ENCODE data around the gene HGS. TPM values are rescaled to one million over a fixed set of nuclear protein-coding genes. Genes with fewer than 3 reads are reported as not detected.

The HGS gene
- total RNA-seq, 1 donor from 2014 or later: 142 TPM

DNA sequence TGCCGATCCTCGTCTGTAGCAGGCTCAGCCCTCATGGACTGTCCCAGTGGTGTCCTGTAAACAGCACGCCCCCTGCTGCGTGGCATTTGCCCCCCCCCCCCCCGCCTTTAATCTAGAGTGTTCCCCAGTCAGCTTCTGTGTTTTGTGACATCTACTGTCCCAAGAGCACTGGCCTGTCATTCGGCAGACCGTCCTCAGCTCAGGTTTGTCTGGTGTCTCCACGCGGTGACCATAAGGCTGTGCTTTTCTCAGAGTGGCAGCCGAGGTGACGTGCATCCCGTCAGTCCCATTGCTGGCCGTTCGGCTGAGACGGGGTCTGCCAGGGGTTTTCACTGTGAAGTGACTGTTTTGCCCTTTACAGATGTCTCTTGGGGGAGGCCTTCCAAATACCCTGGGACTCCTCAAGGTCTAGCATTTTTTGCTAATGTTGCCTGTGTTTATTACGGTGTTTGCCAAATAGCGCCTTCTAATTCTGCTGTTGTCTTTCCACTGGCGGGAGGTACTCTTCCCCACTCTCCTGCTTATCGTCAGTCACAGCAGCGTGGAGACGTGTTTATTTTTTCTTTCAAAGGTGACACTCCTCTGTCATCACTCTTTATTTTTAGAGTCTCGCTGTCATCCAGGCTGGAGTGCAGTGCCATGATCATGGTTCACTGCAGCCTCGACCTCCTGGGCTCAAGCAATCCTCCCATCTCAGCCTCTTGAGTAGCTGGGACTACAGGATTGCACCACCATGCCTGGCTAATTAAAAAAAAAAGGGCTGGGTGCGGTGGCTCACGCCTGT, 13.6 kb downstream of the HGS start:
- H3K27ac Mint-ChIP-seq (ENCODE audit: unreplicated experiment): peak overlapping the region; percentile 77
- peak overlapping the region; percentile 80 for H3K4me3 Mint-ChIP-seq (ENCODE audit: unreplicated experiment)
- TF ChIP-seq, protein P1, sequence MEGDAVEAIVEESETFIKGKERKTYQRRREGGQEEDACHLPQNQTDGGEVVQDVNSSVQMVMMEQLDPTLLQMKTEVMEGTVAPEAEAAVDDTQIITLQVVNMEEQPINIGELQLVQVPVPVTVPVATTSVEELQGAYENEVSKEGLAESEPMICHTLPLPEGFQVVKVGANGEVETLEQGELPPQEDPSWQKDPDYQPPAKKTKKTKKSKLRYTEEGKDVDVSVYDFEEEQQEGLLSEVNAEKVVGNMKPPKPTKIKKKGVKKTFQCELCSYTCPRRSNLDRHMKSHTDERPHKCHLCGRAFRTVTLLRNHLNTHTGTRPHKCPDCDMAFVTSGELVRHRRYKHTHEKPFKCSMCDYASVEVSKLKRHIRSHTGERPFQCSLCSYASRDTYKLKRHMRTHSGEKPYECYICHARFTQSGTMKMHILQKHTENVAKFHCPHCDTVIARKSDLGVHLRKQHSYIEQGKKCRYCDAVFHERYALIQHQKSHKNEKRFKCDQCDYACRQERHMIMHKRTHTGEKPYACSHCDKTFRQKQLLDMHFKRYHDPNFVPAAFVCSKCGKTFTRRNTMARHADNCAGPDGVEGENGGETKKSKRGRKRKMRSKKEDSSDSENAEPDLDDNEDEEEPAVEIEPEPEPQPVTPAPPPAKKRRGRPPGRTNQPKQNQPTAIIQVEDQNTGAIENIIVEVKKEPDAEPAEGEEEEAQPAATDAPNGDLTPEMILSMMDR (IDR thresholded peaks at IDR 0.05; ENCODE audit: unreplicated experiment): no peak
- H3K9me3 Mint-ChIP-seq (ENCODE audit: unreplicated experiment): no peaks in the 10 kb centered on the region
- DNase-seq (ENCODE audit: low spot score): no peak
- H3K27me3 Mint-ChIP-seq (ENCODE audit: unreplicated experiment): peaks cover 2% of the 10 kb centered on the region
- H3K4me1 Mint-ChIP-seq (ENCODE audit: unreplicated experiment): peaks cover 5% of the 10 kb centered on the region
- H3K36me3 Mint-ChIP-seq (ENCODE audit: low read depth, unreplicated experiment): peaks cover 17% of the 10 kb centered on the region

- TF ChIP-seq, protein P1 (IDR thresholded peaks at IDR 0.05; ENCODE audit: unreplicated experiment): no peak
- H3K4me3 Mint-ChIP-seq (ENCODE audit: unreplicated experiment): peak overlapping the region; percentile 62
- H3K27ac Mint-ChIP-seq (ENCODE audit: unreplicated experiment): no peak overlapping the region
- no peak for DNase-seq (ENCODE audit: low spot score)
- H3K9me3 Mint-ChIP-seq (ENCODE audit: unreplicated experiment): no peaks in the 10 kb centered on the region
- peaks cover 7% of the 10 kb centered on the region for H3K27me3 Mint-ChIP-seq (ENCODE audit: unreplicated experiment)
- H3K36me3 Mint-ChIP-seq (ENCODE audit: low read depth, unreplicated experiment): peaks cover 22% of the 10 kb centered on the region
- peaks cover 11% of the 10 kb centered on the region for H3K4me1 Mint-ChIP-seq (ENCODE audit: unreplicated experiment)
These were observed 16.8 kb downstream of the HGS start for GRCh38 chr17:81700353-81701287.

GRCh38 chr17:81701288-81702071, 17.7 kb downstream of the HGS start:
- H3K27me3 Mint-ChIP-seq (ENCODE audit: unreplicated experiment): peaks cover 13% of the 10 kb centered on the region
- H3K36me3 Mint-ChIP-seq (ENCODE audit: low read depth, unreplicated experiment): peaks cover 30% of the 10 kb centered on the region
- TF ChIP-seq, protein P1 (IDR thresholded peaks at IDR 0.05; ENCODE audit: unreplicated experiment): no peak
- H3K9me3 Mint-ChIP-seq (ENCODE audit: unreplicated experiment): no peaks in the 10 kb centered on the region
- H3K4me1 Mint-ChIP-seq (ENCODE audit: unreplicated experiment): peaks cover 11% of the 10 kb centered on the region
- H3K4me3 Mint-ChIP-seq (ENCODE audit: unreplicated experiment): peak overlapping the region; percentile 62
- H3K27ac Mint-ChIP-seq (ENCODE audit: unreplicated experiment): no peak overlapping the region
- DNase-seq (ENCODE audit: low spot score): no peak

DNA sequence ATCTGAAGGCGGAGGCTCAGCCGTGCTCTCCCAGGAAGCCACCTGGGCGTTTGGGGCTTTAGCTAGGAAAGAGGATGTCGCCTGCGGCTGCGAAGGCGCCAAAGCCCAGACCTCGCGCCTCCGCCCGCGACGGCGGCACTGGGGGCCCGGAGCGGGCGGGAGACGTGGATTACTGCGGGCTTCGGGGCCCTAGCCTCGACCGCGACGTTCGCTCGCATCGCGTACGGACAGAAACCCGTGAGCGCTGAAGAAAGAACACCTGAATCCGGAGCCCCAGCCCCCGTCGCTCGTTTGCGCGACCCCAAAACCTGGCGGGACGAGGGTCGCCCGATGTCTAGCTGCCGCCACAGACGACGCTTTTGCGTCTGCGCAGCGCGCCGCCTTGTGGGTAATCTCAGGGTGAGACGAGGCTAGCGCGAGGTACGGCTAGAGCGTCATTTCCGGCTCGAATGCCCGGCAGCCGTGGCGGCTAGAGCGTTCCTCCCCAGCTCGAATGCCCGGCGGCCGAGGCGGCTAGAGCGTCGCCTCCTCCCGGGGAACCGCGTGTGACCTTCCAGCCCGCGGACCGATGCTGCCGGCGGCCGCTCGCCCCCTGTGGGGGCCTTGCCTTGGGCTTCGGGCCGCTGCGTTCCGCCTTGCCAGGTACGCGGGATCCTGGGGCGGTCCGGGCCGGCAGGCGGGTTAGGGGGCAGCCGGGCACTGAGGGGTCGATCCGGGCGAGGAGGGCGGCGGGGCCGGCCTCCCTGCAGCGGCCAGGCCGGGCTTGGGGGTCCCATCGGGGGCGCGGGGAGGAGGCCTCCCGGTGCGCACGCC, 19.3 kb downstream of the HGS start, which contains the start of gene MRPL12:
TSS of gene MRPL12 (plus strand) at position 434 of the 813 bp plus-strand sequence. CDS start at position 569, 135 bp downstream.
- H3K9me3 Mint-ChIP-seq (ENCODE audit: unreplicated experiment): no peaks in the 10 kb centered on the region
- peaks cover 11% of the 10 kb centered on the region for H3K4me1 Mint-ChIP-seq (ENCODE audit: unreplicated experiment)
- peaks cover 11% of the 10 kb centered on the region for H3K27me3 Mint-ChIP-seq (ENCODE audit: unreplicated experiment)
- peak; percentile 91 for DNase-seq (ENCODE audit: low spot score)
- H3K4me3 Mint-ChIP-seq (ENCODE audit: unreplicated experiment): peak within 1 kb of the TSS; percentile 94
- H3K36me3 Mint-ChIP-seq (ENCODE audit: low read depth, unreplicated experiment): peaks cover 26% of the 10 kb centered on the region
- H3K27ac Mint-ChIP-seq (ENCODE audit: unreplicated experiment): peak within 1 kb of the TSS; percentile 86
- TF ChIP-seq, protein P1 (IDR thresholded peaks at IDR 0.05; ENCODE audit: unreplicated experiment): no peak
